ENCODE measurements around the gene ACOXL. TPM values are rescaled to one million over a fixed set of nuclear protein-coding genes. Genes with fewer than 3 reads are reported as not detected.

The ACOXL gene
- total RNA-seq, 1 donor from 2014 or later = not detected

DNA sequence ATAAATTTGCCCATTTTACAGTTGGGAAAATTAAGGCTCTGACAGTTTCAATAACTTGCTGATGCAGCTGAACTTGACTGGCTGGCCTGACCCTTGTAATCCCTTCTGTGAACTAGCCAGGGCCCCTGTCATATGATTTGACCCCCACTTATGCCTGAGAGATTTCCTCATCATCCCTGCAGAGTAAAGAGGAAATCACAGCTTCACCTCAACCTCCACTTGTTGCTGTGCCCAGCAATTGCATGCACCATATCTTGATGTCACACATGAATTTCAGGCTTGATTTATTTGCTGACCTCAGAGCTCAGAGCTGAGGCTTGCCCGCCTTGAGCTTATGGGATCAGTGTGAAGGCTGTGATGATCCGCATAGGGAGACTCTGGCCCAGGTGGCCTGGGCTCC, 108.1 kb downstream of the ACOXL start:
- Mint-ChIP-seq H3K36me3 (ENCODE audit: low read depth) (no peaks in the 10 kb centered on the region), H3K9me3 (no peaks in the 10 kb centered on the region), H3K27ac (ENCODE audit: unreplicated experiment) (no peak overlapping the region), H3K27me3 (ENCODE audit: low read depth) (no peaks in the 10 kb centered on the region), H3K4me3 (no peak overlapping the region), H3K4me1 (peaks cover 52% of the 10 kb centered on the region)
- DNase-seq (ENCODE audit: low read depth, low spot score) = no peak
- TF ChIP-seq, protein P1, sequence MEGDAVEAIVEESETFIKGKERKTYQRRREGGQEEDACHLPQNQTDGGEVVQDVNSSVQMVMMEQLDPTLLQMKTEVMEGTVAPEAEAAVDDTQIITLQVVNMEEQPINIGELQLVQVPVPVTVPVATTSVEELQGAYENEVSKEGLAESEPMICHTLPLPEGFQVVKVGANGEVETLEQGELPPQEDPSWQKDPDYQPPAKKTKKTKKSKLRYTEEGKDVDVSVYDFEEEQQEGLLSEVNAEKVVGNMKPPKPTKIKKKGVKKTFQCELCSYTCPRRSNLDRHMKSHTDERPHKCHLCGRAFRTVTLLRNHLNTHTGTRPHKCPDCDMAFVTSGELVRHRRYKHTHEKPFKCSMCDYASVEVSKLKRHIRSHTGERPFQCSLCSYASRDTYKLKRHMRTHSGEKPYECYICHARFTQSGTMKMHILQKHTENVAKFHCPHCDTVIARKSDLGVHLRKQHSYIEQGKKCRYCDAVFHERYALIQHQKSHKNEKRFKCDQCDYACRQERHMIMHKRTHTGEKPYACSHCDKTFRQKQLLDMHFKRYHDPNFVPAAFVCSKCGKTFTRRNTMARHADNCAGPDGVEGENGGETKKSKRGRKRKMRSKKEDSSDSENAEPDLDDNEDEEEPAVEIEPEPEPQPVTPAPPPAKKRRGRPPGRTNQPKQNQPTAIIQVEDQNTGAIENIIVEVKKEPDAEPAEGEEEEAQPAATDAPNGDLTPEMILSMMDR (conservative IDR thresholded peaks at IDR 0.05) = no peak

DNA sequence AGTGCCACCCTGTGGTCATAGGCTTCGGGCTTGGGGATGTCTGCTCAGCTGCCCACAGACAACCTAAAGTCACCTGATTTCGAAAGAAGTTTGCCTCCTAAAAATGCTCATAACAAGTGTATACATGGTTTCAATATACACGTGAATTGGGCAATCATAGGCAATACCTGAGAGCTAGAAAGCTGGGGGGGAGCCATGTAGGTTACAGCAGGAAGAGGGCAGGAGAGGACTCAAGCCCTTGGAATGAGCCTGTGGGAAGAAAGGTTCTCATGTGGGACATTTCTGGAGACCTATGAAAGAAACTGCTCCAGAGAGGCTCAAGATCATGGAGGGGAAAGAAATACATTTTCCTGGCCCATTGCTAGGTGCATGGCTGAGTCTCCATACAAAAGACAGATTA, 109.7 kb downstream of the ACOXL start:
- H3K27ac Mint-ChIP-seq (ENCODE audit: unreplicated experiment) = no peak overlapping the region
- no peak overlapping the region for H3K4me3 Mint-ChIP-seq
- H3K9me3 Mint-ChIP-seq = no peaks in the 10 kb centered on the region
- peaks cover 51% of the 10 kb centered on the region for H3K4me1 Mint-ChIP-seq
- DNase-seq (ENCODE audit: low read depth, low spot score) = no peak
- no peaks in the 10 kb centered on the region for H3K27me3 Mint-ChIP-seq (ENCODE audit: low read depth)
- H3K36me3 Mint-ChIP-seq (ENCODE audit: low read depth) = no peaks in the 10 kb centered on the region
- TF ChIP-seq, protein P1 (conservative IDR thresholded peaks at IDR 0.05) = no peak

DNA sequence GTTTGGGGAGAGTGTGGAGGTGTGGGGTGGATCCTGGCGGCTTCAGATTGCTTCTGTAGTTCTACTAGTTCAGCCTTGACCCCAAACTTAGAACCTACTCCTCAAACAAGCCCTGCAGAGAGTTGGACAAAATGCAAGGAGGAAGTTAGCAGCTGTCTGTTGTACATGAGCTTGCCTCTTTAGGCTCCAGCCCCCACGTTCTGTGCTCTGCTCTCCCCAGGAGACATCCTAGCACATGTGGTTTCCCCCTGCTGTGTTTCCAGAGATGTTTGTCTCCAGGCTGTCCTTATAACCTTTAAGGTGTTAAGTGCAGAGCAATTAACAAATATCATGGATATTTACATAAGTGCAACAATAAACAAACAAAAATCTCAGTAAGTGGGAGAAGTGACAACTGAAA, 111.1 kb downstream of the ACOXL start:
- H3K27me3 Mint-ChIP-seq (ENCODE audit: low read depth) = no peaks in the 10 kb centered on the region
- no peak overlapping the region for H3K27ac Mint-ChIP-seq (ENCODE audit: unreplicated experiment)
- H3K4me1 Mint-ChIP-seq = peaks cover 46% of the 10 kb centered on the region
- H3K9me3 Mint-ChIP-seq = no peaks in the 10 kb centered on the region
- H3K4me3 Mint-ChIP-seq = no peak overlapping the region
- no peak for DNase-seq (ENCODE audit: low read depth, low spot score)
- no peaks in the 10 kb centered on the region for H3K36me3 Mint-ChIP-seq (ENCODE audit: low read depth)
- TF ChIP-seq, protein P1 (conservative IDR thresholded peaks at IDR 0.05) = no peak

DNA sequence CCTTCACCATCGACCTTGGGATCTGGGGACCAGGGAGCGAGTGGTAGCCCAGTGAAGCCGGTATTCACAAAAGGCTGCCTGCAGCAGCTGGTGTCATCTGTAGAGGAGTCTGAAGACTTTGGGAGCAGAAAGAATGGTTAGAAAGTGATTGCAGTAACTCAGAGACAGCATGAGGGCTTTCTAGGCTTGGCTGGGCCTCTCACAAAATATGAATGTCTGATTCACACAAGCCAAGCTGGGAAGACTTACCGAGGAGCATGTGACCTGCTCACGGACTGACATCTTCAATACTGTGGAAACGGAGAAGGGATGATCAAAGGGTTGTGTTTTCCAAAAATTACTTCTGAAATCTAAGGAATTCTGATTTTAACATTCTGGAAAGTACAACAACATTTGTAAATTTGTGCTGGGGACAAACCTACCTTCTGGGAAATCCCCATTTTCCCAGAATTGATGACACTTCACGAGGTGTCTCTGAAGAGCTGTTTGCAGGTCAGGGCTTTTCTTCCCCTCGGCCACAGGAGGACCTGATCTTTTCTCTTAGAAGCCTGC, 111.7 kb downstream of the ACOXL start:
- DNase-seq (ENCODE audit: low read depth, low spot score) = no peak
- H3K4me1 Mint-ChIP-seq = peaks cover 46% of the 10 kb centered on the region
- H3K27ac Mint-ChIP-seq (ENCODE audit: unreplicated experiment) = no peak overlapping the region
- no peaks in the 10 kb centered on the region for H3K36me3 Mint-ChIP-seq (ENCODE audit: low read depth)
- no peaks in the 10 kb centered on the region for H3K9me3 Mint-ChIP-seq
- no peak overlapping the region for H3K4me3 Mint-ChIP-seq
- no peaks in the 10 kb centered on the region for H3K27me3 Mint-ChIP-seq (ENCODE audit: low read depth)
- TF ChIP-seq, protein P1 (conservative IDR thresholded peaks at IDR 0.05) = no peak

DNA sequence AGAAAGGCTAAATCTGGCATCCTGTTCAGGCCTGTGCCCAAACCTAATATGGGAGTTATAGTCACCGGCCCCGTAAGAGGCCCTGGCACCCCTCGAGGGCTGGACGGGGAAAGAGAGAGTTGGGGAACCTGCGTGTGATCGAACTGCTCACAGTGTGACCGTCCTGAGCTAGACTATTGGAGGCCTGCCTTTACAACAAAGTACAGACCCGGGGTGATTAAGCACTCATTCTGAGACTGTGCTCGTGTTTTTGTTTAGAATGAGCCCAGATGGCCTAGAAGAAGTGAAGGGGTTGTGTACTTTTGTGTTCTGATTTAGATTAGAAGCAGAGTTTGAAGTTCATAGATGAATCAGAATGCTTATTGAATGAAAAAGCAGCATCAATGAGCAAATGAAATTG, 115.3 kb downstream of the ACOXL start:
- TF ChIP-seq, protein P1 (conservative IDR thresholded peaks at IDR 0.05) = no peak
- H3K4me3 Mint-ChIP-seq = no peak overlapping the region

More for the DNA sequence above, 115.3 kb downstream of the ACOXL start:
- no peak for DNase-seq (ENCODE audit: low read depth, low spot score)
- Mint-ChIP-seq H3K4me1 (peaks cover 40% of the 10 kb centered on the region), H3K27ac (ENCODE audit: unreplicated experiment) (no peak overlapping the region), H3K9me3 (no peaks in the 10 kb centered on the region), H3K36me3 (ENCODE audit: low read depth) (no peaks in the 10 kb centered on the region), H3K27me3 (ENCODE audit: low read depth) (no peaks in the 10 kb centered on the region)

All from neural crest cell (in vitro differentiated cells).